HG03558 (cell line): ENCODE results near the gene SMIM8.

Experiments
- ATAC-seq: cut with Tn5 transposase; IDR thresholded peaks from one replicate; pipeline ENCODE4 v1.9.1; 2021; ENCODE audit warnings: moderate number of reproducible peaks; ENCODE audit not compliant: unreplicated experiment; ENCODE audit errors: extremely low read depth

The SMIM8 gene

GRCh38 chr6:87333591-87334181 lies 11.3 kb downstream of the SMIM8 start:
- no peak for ATAC-seq

GRCh38 chr6:87334683-87335082 lies 12.3 kb downstream of the SMIM8 start:
- ATAC-seq, result no peak

GRCh38 chr6:87336367-87336766 lies 14.0 kb downstream of the SMIM8 start:
- no peak for ATAC-seq

- ATAC-seq, result no peak
These were observed 17.8 kb downstream of the SMIM8 start for GRCh38 chr6:87340230-87340629.

- ATAC-seq, result no peak
These were observed 18.8 kb downstream of the SMIM8 start for GRCh38 chr6:87341158-87341557.

- ATAC-seq, result peak; percentile 89
These were observed 19.5 kb downstream of the SMIM8 start for GRCh38 chr6:87341899-87342298.

GRCh38 chr6:87342829-87343228 lies 20.4 kb downstream of the SMIM8 start:
- ATAC-seq, result no peak

GRCh38 chr6:87344731-87345130 lies 22.3 kb downstream of the SMIM8 start, which contains the start of gene C6orf163:
Gene C6orf163, plus strand, starts transcription at chr6:87344813. Its CDS starts 287 bp downstream, at chr6:87345100.
- no peak for ATAC-seq

- ATAC-seq, result no peak
These were observed 24.3 kb downstream of the SMIM8 start for GRCh38 chr6:87346700-87347099.

GRCh38 chr6:87349896-87350295 lies 27.5 kb downstream of the SMIM8 start:
- no peak for ATAC-seq

- ATAC-seq, result no peak
These were observed 28.1 kb downstream of the SMIM8 start for GRCh38 chr6:87350516-87350915.

GRCh38 chr6:87351583-87351982 lies 29.2 kb downstream of the SMIM8 start:
- ATAC-seq, result no peak

GRCh38 chr6:87356181-87356580 lies 33.8 kb downstream of the SMIM8 start:
- ATAC-seq, result no peak

- no peak for ATAC-seq
These were observed 35.2 kb downstream of the SMIM8 start for GRCh38 chr6:87357479-87358196.

- ATAC-seq, result no peak
These were observed 42.3 kb downstream of the SMIM8 start for GRCh38 chr6:87364602-87365252.

- no peak for ATAC-seq
These were observed 43.9 kb downstream of the SMIM8 start for GRCh38 chr6:87366072-87366827.

- ATAC-seq, result no peak
These were observed 44.5 kb downstream of the SMIM8 start for GRCh38 chr6:87366899-87367298.

- no peak for ATAC-seq
These were observed 51.0 kb downstream of the SMIM8 start for GRCh38 chr6:87373377-87373776.

GRCh38 chr6:87375315-87375714 lies 52.9 kb downstream of the SMIM8 start:
- ATAC-seq, result no peak

GRCh38 chr6:87376643-87377042 lies 54.3 kb downstream of the SMIM8 start:
- ATAC-seq, result no peak

- ATAC-seq, result no peak
These were observed 56.6 kb downstream of the SMIM8 start for GRCh38 chr6:87378947-87379346.
